ENCODE measurements around the gene WDR18.

WDR18 gene

DNA sequence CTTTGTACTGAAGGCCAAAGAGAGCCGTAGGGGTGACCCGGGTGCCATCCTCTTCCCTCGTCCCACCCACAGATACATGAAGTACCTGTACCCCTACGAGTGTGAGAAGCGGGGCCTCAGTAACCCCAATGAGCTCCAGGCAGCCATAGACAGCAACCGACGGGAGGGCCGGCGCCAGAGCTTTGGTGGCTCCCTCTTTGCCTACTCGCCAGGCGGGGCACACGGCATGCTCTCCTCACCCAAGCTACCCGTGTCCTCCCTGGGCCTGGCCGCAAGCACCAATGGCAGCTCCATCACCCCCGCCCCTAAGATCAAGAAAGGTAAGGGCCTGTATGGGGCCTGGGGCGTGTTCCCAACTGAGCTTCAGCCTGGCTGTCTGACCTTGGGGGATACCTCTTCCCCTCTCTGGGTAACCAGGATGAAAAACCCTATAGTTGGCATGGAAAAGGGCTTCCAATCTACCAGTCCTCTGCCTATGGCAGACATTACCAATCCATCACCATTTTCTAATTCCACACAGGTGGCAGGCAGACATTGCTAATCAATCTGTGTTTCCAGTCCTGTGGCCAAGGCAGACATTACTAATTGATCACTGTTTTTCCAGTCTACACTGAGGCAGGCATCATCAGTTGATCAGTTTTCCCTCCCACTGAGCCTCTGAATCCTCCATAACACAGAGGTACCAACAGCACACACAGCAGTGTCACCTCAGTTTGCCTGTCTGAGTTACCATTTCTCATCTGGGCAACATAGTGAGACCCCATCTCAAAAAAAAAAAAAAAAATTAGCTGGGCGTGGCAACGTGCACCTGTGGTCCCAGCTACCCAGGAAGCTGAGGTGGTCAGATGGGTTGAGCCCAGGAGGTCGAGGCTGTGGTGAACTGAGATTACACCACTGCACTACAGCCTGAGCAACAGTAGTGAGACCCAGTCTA, 19.1 kb upstream of the WDR18 start:
- no peak for DNase-seq

DNA sequence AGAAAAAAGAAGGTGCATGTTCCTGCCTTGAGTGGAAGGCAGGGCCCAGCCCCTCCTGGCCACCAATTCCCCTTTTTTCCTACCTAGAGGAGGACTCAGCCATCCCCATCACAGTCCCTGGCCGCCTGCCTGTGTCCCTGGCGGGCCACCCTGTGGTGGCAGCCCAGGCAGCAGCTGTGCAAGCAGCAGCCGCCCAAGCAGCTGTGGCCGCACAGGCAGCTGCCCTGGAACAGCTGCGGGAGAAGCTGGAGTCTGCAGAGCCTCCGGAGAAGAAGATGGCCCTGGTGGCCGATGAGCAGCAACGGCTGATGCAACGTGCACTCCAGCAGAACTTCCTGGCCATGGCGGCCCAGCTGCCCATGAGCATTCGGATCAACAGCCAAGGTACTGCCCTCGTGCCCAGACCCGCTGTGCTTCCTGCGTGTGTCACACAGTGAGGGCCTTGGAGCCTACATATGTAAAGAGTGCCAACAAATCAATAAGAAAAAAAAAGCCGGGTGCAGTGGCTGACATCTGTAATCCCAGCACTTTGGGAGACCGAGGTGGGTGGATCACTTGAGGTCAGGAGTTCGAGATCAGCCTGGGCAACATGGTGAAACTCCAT, 17.6 kb upstream of the WDR18 start:
- no peak for DNase-seq

DNA sequence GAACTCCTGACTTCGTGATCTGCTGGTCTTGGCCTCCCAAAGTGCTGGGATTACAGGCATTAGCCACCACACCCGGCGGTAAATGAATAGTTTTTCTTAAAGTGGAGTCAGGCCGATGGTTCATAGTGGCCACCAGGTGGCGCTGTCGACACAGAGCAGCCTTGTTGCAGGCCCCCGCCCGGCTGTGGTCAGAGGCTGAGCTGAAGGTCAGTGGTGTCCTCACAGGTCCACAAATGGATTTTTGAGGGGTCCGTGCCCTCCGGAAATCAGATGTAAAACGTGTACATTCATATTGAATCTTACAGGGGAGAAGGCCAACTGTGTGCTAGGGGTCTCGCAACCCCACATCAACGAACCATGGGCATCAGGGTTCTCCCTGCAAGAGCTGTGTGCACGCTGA, 13.4 kb upstream of the WDR18 start:
- DNase-seq = no peak

DNA sequence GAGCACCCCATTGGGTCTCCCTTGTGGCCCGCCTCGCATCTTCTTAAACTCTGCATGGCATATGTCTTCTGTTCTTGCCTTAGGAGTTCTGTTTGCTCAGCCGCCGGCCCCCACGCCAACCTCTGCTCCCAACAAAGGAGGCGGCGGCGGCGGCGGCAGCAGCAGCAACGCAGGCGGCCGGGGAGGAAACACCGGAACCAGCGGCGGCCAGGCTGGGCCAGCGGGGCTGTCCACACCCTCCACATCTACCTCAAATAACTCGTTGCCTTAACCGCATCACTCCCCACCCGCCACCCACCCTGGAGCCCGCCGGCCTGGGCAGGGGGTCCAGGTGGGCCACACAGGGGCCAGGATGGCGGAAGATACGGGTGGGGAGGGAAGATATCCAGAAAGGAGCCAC, 12.3 kb upstream of the WDR18 start:
- DNase-seq = no peak

DNA sequence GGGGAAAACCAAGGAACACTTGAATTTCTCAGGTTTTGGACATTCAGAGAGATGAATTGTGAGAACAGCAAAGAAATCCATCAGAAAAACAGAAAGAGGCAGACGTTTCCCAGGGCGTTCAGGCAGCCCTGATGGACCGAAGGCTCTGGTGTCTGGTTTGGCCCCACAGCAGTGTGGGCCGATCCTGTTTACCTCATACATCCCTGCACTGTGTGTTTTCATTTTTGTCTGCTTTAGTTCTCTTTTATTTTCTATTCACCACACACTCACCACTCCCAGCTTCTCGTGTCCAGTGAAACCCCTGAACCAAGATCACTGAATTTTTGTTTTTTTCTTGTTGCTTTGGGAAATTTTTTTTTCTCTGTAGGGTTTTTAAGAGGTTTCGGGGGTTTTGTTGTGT, 11.9 kb upstream of the WDR18 start:
- DNase-seq = no peak

DNA sequence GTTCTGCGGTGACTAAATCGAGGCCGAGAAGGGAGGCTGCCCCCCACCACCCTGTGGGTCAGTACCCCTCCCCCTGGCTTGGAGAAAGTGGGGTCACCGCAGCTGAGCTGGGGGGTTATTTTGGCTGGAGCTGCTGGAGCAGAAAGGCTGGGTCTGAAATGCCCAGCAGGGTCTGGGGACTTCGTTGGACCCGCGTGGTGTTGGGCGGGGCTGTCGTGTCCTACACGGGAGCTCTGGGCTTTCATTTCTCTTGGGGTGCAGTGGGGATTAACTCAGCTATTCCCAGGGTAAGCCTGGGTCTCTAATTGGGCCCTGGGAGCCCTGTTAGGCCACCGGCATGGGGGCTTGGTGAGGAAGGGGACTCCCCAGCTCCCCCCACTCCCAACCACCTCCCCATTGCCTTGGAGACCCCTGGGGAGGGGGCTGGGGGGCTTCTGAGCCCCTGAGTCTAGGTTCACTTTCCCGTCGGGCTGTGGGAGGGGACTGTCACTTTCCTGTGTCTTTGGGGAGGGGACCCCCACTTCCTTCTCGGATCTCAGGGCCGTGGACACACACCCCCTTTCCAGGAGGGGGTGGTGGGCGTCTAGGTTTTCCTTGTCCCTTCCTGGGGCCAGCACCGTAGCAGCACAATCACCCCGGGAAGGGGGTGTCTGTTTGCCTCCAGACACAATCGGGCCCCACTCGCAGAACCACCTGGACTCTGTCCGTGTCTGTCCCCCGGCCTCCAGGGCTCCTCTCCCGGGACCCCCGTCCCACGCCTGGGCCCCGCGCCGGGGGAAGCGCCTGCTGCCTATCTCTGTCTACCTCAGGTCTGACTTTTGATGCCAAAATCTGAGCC, 10.2 kb upstream of the WDR18 start:
- DNase-seq = no peak

DNA sequence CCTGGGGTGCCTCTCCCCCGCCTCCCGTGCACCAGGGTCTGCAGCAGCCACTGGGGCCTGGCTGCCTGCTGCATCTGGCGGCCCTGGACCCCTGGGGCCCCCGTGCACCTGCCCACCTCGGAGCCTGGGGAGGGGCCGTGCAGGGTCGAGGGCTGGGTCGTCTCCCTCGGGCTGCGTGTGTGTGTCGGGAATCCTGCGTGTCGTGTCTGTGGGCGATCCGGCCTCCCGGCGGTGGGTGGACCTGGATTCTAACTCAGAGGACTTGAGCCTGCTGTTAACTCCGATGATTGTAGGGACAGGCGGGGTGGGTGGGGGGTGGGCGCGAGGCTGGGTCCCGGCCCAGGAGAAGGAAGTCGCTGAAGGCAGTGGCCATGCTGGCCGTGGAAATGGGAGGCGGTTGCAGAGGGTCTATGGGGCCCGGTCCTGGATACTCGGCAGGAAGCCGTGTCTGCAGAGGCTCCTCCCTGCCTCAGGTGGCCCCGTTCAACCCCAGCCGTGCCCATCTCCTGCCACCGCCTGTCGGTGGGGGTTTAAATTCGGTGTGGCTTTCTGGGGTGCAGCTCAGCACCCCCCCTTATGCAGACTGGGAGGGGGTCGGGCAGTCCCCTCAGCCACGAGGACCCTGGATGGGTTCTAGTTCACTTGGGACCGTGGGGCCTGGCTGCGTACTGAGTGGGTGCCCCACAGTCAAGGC, 9.4 kb upstream of the WDR18 start:
- DNase-seq = no peak

DNA sequence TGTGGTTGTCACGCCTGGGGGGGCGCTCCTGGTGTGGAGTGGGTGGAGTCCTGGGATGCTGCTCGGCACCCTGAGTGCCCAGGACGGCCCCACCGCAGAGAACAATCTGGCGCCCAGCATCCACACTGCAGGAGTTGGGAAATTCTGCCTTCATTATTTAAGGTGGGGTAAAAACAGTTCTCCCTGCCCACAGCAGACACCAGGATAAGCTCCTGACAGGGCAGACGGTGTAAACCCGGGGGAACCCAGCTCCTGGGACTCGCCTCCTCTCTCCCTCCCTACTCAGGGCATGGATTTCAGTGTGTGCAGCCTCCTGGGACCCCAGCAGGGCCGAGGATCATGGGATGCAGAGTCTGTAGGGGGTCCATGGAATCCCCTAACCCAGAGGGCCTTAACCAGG, 7.7 kb upstream of the WDR18 start:
- DNase-seq = no peak

DNA sequence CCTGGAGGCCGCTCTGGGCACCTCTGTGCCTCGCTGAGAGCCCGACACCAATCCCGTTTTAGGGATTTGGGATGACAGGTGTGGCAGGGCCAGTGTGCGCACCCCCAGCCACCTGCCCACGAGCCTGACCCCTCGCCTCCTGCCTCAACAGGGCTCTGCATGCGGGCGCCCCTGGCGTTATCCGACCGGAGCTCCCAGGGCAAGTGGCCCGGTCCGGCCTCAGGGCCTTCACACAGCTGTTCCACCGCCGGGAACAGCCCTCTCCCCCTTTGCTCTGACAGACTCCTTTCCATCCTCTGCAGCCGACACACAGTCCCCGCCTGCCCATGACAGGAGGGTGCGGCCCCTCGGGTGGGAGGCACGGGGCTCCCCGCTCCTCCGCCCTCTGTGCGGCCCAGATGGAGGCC, 7.1 kb upstream of the WDR18 start:
- DNase-seq = no peak

DNA sequence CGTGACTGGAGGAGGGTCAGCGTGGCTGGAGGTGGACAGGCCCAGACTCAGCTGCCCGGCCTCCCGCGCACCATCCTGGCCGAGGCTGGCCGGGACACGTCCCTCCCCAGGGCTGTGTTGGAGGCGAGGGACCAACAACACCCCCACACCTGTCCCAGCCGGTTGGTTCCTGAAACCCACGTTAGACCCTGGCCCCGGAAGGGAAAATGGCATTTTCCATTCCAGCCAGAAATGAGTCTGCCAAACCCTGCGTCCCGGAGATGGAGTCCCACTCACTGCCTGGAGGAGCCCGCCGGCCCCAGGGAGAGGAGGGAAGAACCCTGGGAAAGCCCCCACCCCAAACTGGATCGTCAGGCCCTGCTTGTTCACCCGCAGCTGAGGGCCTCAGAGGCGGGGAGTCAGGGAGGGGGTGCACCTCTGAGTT, 4.8 kb upstream of the WDR18 start:
- DNase-seq = no peak

DNA sequence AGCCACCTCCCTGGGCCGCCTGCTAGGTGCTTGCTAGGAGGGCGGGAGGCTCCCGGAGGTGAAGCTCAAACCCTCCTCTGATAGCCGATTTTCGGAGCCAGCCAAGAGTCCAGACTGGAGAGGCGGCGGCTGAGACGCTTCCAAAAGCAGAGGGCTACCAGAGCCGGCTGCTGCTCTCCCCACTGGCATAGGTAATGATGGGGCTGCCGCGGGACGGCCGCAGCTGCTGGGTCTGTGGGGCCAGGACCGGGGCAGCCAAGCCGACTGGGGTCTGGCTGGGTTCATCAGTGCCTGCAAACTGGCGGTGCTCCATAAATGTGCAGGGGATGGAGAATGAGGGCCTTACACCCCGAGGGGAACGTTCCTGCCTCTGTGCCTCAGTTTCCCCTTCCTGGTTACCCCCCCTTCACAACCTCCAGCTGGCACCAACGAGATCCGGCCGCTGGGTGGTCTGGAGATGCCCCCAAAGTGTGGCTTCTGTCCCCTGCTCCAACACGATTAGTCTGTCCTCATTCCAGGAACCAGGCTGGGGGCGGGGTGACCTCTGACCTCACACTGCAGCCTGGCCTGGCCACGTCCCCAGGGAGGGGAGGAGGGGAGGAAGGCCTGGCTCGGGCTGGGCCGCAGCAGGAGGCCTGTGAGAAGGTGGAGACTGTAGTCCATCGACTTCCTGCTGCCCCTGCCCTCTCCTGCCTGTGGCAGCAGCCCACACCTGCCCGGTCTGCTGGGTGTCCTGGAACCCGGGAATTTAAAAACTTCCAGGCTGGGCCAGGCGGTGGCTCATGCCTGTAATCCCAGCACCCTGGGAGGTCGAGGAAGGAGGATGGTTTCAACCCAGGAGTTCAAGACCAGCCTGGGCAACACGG, 3.8 kb upstream of the WDR18 start:
- no peak for DNase-seq

DNA sequence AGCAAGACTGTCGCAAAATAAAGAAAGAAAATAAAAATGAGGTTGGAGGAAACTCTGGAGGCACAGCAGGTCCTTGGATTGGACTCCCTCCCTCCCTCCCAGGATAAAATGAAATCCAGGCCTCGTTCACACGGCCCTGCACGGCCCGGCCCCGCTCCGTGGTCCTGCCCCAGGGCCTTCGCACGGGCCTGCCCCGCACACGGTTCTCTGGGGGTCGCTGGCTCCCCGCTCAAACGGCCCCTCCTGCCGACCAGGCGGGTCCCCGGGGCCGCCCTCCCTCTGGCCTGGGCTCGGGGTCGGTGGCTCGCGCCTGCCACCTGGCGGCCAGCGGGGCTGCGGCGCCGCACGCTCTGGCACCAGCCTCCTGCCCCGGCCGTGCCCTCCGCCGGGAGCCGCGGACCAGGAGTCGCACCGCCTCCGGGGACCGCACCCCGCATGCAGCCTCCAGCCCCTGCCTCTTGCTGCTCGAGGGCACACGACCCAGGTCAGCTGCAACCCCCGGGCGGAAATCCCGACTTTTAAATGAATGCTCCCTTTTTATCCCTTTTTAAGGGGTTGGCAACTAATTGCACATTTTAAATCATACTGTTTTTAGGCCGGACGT, 1.5 kb upstream of the WDR18 start:
- peak; percentile 52 to 72 (median 61) for DNase-seq

DNA sequence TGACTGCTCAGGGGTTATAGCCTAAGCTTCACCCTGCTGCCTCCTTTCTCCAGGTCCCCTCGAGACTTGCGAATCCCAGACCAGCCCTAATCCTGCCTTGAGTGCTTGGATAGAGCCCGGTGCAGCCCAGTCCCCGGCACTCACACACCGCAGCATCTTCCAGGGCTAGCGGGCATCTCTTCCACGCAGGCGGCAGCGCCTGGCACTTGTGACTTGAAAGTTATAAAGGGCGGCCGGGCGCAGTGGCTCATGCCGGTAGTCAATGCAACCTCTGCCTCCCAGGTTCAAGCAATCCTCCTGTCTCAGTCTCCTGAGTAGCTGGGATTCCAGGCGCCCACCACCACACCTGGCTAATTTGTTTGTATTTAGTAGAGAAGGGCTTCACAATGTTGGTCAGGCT, 1.9 kb downstream of the WDR18 start:
- DNase-seq = no peak

DNA sequence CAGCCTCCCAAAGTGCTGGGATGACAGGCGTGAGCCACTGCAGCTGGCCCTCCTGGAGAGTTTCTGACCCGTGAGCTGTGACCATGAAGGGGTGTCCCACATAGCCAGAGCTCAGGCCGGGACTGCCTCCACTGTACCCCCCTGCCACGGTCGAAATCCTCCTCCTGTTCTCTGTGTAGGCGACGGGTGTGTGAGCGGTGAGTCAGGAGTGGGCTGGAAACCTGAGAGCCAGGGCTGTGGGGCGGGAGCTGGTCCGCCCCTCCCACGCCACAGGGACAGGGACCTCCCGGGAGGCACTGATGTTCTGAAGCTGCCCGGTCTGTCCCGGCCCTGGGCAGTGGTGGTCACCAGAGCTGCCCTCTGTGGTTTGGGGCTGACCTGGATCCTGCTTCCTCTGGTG, 3.9 kb downstream of the WDR18 start:
- DNase-seq = no peak

DNA sequence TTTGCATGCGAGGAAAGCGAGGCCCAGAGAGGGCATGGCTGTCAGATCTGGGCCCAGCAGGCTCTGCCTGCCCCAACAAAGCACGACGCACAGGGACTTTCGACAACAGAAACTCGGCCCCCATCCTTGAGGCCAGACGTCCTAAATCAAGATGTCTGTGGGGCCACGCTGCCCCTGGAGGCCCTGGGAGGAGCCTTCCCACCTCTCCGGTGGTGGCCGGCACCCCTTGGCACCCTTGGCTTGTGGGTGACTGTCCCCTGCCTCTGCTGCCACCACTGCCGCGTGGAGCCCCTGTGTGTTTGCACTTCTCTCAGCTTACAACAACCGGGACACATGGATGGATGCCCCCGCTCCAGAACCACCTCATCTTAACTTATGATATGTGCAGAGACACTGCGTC, 4.4 kb downstream of the WDR18 start:
- no peak for DNase-seq

DNA sequence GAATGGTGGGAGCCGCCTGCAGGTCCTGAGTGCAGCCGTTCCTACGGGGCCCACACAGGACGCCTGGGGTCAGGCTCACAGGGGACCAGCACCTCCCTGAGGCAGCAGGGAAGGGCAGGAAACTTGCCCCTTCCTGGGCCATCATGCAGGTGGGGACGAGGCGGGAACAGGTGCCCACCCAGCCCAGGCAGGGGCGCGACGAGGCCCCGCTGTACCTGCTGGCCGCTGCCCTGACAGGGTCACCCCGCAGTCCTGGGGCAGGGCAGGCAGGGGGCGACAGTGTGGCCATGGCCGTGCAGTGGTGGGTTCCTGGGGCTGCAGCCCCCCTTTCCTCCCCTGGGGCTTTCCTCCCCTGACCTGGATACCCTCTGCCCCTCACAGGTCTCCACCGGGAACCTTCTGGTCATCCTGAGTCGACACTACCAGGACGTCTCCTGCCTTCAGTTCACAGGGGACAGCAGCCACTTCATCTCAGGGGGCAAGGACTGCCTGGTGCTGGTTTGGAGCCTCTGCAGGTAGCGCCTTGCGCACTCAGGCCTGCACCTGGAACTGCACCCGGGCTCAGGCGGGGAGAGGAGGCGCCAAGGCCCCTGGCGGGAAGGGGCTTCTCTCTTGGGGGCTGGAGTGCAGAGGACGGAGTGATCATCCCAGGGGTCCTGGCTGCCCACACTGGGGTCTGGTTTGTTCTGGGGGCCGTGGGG, 5.4 kb downstream of the WDR18 start:
- DNase-seq = no peak

DNA sequence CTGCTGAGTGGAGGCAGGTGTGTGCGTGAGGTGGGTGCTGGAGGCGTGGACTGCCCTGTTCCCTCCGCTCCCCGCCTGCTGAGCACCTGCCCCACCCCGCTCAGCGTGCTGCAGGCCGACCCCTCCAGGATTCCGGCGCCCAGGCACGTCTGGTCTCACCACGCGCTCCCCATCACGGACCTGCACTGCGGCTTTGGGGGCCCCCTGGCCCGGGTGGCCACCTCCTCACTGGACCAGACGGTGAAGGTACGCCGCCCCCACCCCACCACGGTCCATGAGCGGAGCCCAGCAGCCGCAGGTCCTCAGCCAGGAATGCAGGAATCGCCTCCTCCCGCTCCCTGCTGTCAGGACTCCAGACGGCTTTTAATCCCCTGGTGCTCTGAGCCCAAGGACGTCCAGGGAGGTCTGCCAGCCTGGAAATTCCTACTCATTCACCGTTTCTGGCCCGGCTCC, 6.0 kb downstream of the WDR18 start:
- no peak for DNase-seq

DNA sequence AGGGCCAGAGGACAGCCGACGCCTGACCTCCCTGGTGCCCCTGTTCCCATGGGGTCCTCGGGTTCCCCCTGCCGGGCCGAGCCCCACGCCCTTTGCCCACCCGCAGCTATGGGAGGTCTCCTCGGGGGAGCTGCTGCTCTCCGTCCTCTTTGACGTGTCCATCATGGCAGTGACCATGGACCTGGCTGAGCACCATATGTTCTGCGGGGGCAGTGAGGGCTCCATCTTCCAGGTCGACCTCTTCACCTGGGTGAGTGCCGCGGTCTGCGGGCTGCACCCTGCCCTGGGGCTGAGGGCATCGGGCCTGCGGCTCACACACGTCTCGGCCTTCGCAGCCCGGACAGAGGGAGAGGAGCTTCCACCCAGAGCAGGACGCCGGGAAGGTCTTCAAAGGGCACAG, 6.6 kb downstream of the WDR18 start:
- no peak for DNase-seq

DNA sequence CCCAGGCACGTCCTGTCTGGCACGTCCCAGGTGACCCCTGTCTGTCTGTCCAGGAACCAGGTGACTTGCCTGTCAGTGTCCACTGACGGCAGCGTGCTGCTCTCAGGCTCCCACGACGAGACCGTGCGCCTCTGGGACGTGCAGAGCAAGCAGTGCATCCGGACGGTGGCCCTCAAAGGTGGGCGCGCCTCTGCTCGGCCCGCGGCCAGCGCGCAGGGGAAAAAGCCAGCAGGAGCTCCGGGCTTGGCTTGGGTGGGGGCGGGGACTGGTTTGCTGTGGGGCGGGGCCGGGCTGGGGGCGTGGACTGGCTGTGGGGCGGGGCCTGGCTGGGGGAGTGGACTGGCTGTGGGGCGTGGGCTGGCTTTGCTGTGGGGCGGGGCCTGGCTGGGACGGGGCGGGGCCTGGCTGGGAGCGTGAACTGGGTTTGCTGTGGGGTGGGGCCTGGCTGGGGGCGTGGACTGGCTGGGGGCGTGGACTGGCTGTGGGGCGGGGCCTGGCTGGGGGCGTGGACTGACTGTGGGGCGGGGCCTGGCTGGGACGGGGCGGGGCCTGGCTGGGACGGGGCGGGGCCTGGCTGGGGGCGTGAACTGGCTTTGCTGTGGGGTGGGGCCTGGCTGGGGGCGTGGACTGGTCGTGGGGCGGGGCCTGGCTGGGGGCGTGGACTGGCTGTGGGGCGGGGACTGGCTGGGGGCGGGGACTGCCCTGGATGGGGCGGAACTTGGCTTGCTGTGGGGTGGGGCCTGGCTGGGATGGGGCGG, 7.2 kb downstream of the WDR18 start:
- peak; percentile 30 to 71 (median 62) for DNase-seq
